HG02798 (cell line): ENCODE data around the gene NHLRC2.
A peak's percentile ranks its signal among the peaks of the same experiment; 100 is the strongest.
"Not testable (repeated sequence)": the region's sequence is repeated elsewhere in the genome, so short reads cannot be mapped to it uniquely, and the experiment has no call there.

Experiments used
- ATAC-seq: cut with Tn5 transposase; IDR thresholded peaks from one replicate; pipeline ENCODE4 v1.9.1; 2021; ENCODE audit warnings: mild to moderate bottlenecking; ENCODE audit not compliant: unreplicated experiment, poor library complexity

Gene NHLRC2, protein sequence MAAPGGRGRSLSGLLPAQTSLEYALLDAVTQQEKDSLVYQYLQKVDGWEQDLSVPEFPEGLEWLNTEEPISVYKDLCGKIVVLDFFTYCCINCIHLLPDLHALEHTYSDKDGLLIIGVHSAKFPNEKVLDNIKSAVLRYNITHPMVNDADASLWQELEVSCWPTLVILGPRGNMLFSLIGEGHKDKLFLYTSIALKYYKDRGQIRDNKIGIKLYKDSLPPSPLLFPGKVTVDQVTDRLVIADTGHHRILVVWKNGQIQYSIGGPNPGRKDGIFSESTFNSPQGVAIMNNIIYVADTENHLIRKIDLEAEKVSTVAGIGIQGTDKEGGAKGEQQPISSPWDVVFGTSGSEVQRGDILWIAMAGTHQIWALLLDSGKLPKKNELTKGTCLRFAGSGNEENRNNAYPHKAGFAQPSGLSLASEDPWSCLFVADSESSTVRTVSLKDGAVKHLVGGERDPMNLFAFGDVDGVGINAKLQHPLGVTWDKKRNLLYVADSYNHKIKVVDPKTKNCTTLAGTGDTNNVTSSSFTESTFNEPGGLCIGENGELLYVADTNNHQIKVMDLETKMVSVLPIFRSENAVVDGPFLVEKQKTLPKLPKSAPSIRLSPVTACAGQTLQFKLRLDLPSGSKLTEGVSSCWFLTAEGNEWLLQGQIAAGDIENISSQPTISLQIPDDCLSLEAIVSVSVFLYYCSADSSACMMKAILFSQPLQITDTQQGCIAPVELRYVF

DNA sequence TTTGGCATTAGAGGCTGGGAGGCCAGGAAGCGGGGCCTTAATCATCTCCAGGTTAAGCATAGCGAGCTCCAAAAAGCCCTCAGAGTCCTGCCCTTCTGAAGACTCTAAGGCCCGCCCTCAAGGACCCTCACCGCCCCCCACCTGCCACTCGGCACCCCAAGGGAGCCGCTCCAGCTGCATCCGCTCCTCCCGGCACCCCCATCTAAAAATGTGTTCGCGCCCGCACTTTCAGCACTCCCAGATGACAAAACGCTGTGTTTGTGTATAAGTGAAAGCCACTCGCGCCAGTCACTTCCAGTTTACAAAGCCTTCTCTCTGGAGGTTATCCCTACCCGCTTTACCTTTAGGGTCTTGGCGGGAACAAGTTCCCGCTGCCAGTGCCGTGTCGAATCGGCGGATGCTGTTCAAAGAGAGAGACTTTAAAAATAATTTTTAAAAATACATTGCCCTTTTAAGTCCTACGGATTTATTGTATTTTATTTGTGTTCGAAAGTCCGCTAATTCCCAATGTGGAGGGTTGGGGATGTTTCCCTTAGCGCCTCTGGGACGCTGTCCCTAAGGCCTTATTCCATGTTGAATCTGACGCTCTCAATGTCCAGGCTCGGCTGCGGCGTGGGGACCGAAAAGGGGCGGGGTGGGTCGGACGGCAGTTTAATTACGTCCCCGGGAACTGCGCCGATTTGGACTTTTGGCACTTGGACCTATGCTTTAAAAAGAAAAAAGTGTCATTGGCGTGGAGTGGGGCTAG is at the start of gene NHLRC2, which contains the start of gene DCLRE1A:
NHLRC2 (plus strand) TSS at position 649 of the 748 bp plus-strand sequence. CDS start 212 bp downstream, outside the sequence.
DCLRE1A (minus strand) TSS at position 70 of the 748 bp plus-strand sequence. CDS start 900 bp downstream, outside the sequence.
- ATAC-seq, result peak; percentile 58

DNA sequence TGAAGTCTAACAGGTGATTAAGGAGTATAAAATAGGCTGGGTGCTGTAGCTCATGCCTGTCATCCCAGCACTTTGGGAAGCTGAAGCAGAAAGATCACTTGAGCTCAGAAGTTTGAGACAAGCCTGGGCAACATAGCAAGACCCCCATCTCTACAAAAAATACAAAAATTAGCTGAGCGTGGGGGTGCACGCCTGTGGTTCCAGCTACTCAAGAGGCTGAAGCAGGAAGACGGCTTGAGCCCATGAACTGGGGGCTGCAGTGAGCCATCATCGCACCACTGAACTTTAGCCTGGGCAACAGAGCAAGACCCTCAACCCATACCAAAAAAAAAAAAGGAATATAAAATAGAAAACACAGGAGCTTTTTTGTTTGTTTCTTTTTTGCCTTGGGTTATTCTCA is 48.0 kb upstream of the NHLRC2 start:
- no peak for ATAC-seq

DNA sequence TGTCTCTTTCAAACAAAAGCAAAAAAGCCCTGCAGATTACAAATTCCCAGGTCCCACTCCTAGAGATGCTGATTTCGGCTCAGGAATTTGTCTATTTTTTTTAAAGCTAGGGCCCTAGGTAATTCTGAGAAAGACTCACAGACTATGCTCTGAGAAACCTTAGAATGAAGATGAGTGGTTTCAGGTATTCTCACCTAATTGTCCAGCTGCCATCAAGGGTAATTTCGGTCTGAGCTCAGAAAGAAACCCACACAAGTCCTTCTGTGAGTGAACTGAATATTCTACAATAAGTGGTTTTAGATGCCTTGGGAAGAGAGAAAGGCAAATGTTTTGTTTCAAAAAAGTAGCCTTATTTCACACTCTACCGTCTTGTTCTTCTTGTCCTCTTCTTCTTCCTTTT is 46.3 kb upstream of the NHLRC2 start:
- ATAC-seq, result peak; percentile 57

DNA sequence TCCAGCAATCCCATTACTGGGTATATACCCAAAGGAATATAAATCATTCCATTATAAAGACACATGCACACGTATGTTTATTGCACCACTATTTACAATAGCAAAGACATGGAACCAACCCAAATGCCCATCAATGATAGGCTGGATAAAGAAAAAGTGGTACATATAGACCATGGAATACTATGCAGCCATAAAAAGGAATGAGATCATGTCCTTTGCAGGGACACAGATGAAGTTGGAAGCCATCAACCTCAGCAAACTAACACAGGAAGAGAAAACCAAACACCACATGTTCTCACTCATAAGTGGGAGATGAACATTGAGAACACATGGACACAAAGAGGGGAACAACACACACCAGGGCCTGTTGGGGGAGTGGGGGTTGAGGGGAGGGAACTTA is 39.8 kb upstream of the NHLRC2 start:
- ATAC-seq, result not testable (repeated sequence)

DNA sequence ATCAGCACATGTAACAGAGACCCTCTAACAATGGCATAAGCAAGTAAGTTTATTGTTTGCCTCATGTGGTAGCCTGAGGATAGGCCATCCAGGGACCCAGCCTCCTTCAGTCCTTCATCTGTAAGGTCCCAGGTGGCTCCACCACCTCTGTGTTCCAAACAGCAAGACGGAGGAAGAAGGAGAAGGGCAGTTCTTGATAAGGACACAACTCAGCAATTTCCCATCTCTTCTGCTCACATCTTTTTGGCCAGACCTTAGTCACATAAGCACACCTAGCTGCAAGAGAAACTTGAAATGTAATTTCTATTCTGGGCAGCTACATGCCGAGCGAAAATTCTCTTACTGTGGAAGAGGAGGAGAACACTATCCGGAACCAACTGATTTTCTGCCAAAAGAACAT is 34.5 kb upstream of the NHLRC2 start:
- ATAC-seq, result no peak

DNA sequence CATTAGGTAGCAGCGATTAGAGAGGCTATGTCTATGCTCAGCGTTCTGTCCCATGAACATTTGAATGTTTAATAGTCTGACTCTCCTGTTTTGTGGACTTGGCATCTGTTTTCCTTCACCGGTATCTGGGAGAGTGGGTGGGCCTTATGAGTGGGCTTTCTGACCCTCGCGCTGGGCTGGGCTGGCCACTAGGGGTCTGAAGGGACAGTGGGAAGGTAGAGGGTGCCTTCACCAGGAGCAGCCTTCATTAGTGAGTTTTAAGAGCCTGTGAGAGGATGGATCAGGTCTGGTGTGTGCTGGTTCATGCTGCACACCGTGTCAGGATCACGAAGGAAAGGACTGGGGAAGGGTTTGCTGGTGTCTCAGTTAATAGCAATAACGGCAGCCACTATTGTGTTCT is 34.0 kb upstream of the NHLRC2 start:
- ATAC-seq, result no peak

DNA sequence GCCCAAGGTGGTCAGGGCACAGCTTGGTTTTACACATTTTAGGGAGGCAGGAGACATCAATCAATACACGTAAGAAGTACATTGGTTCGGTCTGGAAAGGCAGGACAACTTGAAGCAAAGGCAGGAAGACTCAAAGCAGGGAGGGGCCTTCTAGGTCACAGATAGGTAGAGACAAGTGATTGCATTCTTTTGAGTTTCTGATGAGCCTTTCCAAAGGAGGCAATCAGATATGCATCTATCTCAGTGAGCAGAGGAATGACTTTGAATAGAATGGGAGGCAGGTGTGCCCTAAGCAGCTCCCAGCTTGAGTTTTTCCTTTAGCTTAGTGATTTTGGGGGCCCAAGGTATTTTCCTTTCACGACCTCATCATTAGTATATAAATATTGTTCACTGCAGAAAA is 33.2 kb upstream of the NHLRC2 start:
- not testable (repeated sequence) for ATAC-seq

DNA sequence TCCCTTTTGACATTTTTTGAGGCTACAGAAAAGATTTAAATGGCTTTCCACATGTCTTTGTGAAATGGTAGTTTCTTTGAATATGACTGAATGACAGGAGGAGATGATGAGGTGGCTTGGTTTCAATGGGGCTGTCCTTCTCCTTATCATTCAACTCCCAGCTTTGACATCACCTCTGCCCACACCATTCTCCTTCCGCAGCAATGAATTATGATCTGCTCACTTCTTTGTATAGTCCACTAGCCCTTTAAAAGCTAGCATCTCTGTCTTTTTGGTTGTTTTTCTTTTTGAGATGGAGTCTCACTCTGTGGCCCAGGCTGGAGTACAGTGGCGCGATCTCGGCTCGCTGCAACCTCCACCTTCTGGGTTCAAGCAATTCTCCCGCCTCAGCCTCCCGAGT is 32.3 kb upstream of the NHLRC2 start:
- no peak for ATAC-seq

DNA sequence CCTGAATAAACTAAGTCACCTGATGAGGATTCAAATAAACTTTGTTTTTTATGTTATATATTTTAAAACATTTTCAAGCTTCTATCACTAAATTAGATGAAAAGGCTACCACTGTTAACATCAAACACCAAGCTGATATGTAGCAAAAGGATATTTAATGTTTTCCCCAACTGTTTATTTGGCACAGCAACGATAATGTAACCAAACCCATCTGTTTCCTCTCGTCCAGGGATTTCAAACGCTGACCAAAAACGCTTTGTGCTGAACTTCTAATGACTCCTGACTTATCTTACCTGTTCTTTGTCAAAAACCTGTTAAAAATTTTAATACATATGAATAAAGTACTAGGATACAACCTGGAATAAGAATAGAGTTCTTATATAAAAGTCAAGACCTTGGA is 31.1 kb upstream of the NHLRC2 start:
- ATAC-seq, result no peak

DNA sequence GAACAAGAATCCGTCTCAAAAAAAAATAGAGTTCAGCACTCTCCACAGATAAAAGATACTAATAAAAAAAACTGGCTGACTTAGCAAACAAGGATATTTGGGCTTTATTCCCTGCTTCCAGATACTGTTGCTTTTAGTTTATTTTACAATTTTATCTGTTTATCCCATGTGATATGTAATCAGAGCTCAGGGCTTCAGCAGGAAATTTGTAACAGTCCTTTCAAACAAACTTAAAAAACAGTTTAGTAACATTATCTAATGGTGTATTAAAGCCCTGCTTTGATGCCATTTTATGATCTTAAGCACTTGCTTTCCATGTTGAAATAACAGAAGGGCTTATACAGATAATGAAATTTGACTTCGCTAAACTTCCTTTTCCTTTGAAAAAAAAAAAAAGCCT is 28.7 kb upstream of the NHLRC2 start:
- no peak for ATAC-seq

DNA sequence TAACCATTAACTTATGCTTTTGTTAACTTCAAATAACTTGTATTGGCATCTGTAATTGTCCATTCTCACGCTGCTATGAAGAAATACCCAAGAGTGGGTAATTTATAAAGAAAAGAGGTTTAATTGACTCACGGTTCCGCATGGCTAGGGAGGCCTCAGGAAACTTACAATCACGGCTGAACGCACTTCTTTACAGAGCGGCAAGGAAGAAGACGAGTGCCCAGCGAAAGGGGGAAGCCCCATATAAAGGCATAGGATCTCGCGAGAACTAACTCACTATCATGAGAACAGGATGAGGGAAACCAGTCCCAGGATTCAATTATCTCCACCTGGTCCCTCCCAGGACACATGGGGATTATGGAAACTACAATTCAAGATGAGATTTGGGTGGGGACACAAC is 25.9 kb upstream of the NHLRC2 start:
- ATAC-seq, result not testable (repeated sequence)

DNA sequence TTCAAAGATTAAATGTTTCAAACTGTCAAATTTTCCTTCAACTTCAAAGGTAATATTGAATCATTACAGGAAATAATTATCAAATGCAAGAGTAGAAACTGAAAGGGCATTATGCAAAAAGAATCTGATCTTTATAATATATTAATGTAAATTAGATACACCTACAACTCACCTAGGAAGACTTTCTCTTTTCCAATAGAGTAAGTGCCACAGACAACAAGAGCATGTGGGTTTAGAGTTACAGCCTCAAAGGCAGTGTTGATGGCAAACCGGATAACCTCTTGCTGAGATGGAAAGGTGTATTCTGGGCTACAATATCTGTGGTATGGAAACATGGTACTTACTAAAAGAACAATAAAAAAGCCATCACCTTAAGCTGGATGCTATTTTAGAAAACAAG is 12.3 kb upstream of the NHLRC2 start:
- ATAC-seq, result no peak

DNA sequence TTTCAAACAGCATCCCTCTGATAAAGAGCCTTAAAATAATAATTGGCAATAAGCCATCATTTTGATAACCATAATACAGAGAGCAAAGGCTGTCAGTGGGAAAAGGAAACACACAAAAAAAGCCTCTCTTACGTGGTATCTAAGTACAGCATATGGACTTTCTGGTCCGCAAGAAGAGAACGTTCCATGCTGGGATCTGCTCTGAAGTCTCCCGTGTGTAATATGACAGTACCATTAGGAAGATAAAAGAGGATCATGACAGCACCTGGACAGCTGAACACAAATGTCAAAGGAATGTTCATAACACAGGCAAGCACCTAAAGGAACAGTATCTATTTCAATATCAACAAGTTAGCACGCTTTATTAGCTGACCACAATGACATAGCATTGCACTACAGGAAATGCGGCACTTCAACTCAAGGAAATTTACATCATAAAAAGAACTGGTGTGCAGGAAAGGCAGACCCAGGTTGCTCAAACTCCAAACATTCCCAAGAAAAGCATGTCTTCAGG is 10.4 kb upstream of the NHLRC2 start:
- ATAC-seq, result no peak

DNA sequence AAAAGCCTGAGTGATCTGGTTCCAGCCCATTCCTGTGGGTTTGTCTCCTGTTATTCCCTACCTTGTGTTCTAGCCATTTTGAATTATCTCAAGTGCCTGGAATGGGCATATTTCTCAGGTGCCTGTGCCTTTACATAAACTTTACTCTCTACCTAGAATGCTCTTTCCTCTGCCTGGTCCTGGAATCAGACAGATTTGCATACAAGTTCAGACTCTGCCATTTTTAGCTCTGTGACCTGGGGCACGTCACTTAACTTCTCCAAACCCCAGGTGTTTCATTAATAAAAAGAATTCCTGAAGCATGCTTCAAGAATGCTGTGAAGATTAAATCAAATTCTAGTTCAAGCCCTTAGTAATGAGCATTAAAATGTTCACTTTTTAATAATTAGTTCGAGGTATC is 8.4 kb upstream of the NHLRC2 start:
- no peak for ATAC-seq

DNA sequence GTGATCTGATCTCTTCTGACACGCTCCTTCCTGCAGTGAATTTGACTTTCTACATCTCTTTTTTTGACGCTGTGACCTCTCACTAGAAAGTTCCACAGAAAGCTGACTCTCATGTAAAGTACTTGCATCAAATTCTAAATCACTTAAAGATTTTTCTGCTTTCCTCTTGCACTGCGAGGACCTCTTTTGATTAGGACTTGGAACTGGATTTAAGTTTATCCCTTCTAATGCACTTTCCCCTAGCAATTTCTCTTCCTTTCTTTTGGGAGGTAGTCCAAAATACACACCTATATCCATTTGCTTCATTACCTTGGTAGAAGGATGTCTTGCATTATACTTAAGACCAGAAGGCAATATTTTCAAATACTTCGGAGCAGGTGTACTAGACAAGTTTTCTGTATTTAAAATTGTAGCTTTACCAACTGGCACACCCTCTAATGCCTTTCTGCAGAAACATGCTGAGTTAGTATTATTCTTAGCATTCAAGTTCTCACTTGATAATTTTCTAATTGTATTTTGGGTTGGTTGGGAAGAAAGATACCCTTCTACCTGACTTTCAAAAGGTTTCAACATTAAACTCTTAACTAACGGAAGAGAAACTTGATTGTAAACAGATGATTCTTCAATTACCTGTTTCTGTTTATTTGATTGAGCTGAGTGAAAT is 5.2 kb upstream of the NHLRC2 start:
- no peak for ATAC-seq

DNA sequence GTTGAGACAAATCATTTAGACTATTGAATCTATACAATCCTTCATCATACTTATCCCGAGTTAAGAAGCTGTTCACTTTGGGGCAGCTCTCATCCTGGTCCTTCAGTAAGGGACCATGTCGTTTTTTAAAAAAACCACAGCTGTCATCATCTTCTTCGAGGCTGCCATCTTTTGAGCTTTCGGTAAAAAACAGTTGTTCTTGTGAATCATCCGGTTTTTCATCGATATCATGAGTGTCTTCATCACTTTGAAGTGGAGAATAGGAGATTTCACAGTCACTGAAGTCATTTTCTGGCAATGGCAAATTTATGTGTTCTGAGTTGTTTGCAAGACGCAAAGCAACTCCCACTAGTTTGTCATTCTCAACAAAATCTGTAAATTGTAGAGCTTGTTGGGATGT is 4.5 kb upstream of the NHLRC2 start:
- ATAC-seq, result no peak

DNA sequence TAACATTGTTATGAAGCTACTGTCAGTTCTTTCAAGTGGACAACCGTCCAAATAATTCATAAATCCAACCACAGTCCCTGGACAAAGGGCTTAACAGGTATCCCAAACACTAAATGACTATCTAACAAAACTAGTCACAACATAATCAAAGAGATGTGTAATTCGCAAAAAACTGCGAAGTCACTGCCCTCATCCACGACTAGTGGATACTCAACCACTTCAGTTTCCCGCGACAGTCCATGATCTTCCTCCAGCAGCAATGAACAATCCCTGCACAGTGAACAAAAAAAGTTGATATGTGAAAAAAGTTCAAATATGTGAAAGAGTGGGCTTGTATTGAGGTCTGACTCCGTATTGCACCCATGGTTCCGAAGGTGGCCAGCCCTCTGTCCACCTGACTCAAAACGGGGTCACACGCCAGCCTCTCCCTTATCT is 866 bp upstream of the NHLRC2 start:
- ATAC-seq, result no peak

DNA sequence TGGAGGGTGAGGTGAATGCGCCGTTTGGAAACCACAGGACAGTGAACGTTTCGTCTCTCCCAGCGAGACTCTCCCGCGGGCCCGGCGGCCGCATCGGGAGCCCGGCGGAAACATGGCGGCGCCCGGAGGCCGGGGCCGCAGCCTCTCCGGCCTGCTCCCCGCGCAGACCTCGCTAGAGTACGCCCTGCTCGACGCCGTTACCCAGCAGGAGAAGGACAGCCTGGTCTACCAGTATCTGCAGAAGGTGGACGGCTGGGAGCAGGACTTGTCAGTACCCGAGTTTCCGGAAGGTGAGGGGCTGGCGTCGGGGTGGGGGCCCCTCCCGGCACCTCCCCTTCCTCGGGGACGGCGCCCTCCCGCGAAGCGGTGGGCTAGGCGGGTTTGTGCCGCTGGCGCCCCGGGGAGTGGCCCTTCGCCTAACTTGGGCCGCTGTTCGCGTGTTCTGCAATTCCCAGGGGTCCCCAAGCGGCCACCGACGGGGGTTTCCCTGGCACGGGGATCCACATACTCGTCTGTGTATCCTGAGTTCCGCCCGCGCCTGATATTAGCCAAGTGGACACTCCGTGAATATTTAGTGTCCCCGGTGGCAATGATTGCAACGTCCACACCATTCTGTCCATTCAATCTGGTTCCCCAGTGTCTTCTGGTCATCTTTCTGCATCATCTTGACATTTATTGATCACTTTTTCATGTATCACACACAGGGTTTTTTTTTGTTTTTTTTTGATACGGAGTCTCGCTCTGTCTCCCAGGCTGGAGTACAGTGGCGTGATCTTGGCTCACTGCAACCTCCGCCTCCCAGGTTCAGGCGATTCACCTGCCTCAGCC is 514 bp downstream of the NHLRC2 start:
- peak; percentile 44 for ATAC-seq

DNA sequence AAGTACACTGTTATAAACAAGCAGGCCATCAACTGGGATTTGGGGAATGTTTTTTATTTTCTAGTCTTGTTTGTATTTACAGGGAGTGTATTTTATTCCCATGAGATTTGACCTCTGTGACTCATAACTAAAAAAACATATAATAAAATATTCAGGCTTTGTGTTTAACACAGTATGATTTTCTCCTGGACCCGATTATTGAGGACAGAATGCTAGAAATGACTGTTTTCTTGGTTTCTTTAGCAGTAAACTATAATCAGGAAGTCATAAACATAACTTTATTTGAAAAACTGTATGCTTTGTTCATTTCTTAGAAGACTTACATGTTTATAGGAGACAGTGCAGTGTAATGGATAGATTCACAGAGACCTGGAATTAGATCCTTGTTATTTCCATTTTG is 2.1 kb downstream of the NHLRC2 start:
- ATAC-seq, result no peak
